Caco-2 (cell line): ENCODE data around the gene RIPK3. TPM values are rescaled to one million over a fixed set of nuclear protein-coding genes. Genes with fewer than 3 reads are reported as not detected.
"Not testable (repeated sequence)": the region's sequence is repeated elsewhere in the genome, so short reads cannot be mapped to it uniquely, and the experiment has no call there.

Source experiments
- BruUV-seq: library from RNA; stranded (reverse); fragments of 400-500 nt; replicated peaks from 2 replicates; lab custom pipeline; 2021; lab: Mats Ljungman, UMichigan
- CTCF ChIA-PET: fragments of 300-600 bp; sonication (Branson Sonifier 250); formaldehyde crosslinking; loops from one replicate; lab custom pipeline; 2022; ENCODE audit warnings: antibody characterized with exemption; lab: Charles Lee
- POLR2A ChIA-PET: fragments of 300-600 bp; sonication (Branson Sonifier 250); formaldehyde crosslinking; loops from one replicate; lab custom pipeline; 2022; ENCODE audit warnings: antibody characterized with exemption; lab: Charles Lee
- DNase-seq, 2 experiments: peaks; one replicate each; pipeline versions ENCODE4 v3.0.0 to v3.0.0-alpha.2; 2020 to 2022
- H3K27me3 ChIP-seq: replicated peaks from 2 replicates; pipeline ENCODE4 v1.6.0; 2011; ENCODE audit warnings: low read length; ENCODE audit not compliant: control insufficient read depth, insufficient read depth
- H3K36me3 ChIP-seq: 2 replicates; pipeline ENCODE4 v1.5.1; 2011; ENCODE audit warnings: low read length; ENCODE audit not compliant: control insufficient read depth, insufficient read depth
- H3K4me1 ChIP-seq: fragments of 250-450 bp; sonication (Bioruptor Pico); 2 replicates; pipeline ENCODE4 v1.5.1; 2020; ENCODE audit warnings: mild to moderate bottlenecking
- H3K4me3 ChIP-seq: 2 replicates; pipeline ENCODE4 v1.5.1; 2011; ENCODE audit warnings: low read depth, mild to moderate bottlenecking, control low read depth, low read length
- H3K9me3 ChIP-seq: fragments of 250-450 bp; sonication (Bioruptor Pico); 2 replicates; pipeline ENCODE4 v1.5.1; 2020; ENCODE audit warnings: mild to moderate bottlenecking, moderate library complexity
- H3K27ac Mint-ChIP-seq: one replicate; pipeline ENCODE4 v1.8.0; 2022; ENCODE audit warnings: mixed read lengths; ENCODE audit not compliant: unreplicated experiment
- H3K27me3 Mint-ChIP-seq: one replicate; pipeline ENCODE4 v1.8.0; 2022; ENCODE audit warnings: mixed read lengths; ENCODE audit not compliant: insufficient read depth, unreplicated experiment
- H3K36me3 Mint-ChIP-seq: one replicate; pipeline ENCODE4 v1.8.0; 2022; ENCODE audit warnings: mild to moderate bottlenecking, mixed read lengths; ENCODE audit not compliant: insufficient read depth, unreplicated experiment
- H3K4me1 Mint-ChIP-seq: one replicate; pipeline ENCODE4 v1.8.0; 2022; ENCODE audit warnings: low read depth, mixed read lengths; ENCODE audit not compliant: unreplicated experiment
- H3K4me3 Mint-ChIP-seq: one replicate; pipeline ENCODE4 v1.8.0; 2022; ENCODE audit warnings: mild to moderate bottlenecking, moderate library complexity, mixed read lengths; ENCODE audit not compliant: unreplicated experiment
- H3K9me3 Mint-ChIP-seq: one replicate; pipeline ENCODE4 v1.8.0; 2022; ENCODE audit warnings: mixed read lengths; ENCODE audit not compliant: unreplicated experiment
- intact Hi-C: fragments of 100-400 bp; cut with micrococcal nuclease; formaldehyde crosslinking; loops from one replicate; pipeline ENCODE4 v1.10.0; 2022; ENCODE audit not compliant: unreplicated experiment
- total RNA-seq: library from RNA; stranded (reverse); gene quantifications from 2 replicates; pipeline ENCODE4 v1.2.3, GENCODE V29; 2022
- TF ChIP-seq, protein P1 (sequence below), 2 experiments: fragments of 200-600 bp in 1 of 2; IDR thresholded peaks; 1 replicate in 1 of 2; 2 replicates in 1 of 2; pipeline versions ENCODE4 v1.5.1 to v1.8.0; 2011 to 2022; ENCODE audit warnings: antibody characterized with exemption in 1 of 2, control low read depth in 1 of 2, inconsistent platforms in 1 of 2, low read depth in 1 of 2, low read length in 1 of 2, mild to moderate bottlenecking in 1 of 2, moderate library complexity in 1 of 2; ENCODE audit not compliant: insufficient read depth in 1 of 2, severe bottlenecking in 1 of 2, unreplicated experiment in 1 of 2

The RIPK3 gene
- total RNA-seq, 1 experiment from 2014 or later: 1.5 TPM

DNA sequence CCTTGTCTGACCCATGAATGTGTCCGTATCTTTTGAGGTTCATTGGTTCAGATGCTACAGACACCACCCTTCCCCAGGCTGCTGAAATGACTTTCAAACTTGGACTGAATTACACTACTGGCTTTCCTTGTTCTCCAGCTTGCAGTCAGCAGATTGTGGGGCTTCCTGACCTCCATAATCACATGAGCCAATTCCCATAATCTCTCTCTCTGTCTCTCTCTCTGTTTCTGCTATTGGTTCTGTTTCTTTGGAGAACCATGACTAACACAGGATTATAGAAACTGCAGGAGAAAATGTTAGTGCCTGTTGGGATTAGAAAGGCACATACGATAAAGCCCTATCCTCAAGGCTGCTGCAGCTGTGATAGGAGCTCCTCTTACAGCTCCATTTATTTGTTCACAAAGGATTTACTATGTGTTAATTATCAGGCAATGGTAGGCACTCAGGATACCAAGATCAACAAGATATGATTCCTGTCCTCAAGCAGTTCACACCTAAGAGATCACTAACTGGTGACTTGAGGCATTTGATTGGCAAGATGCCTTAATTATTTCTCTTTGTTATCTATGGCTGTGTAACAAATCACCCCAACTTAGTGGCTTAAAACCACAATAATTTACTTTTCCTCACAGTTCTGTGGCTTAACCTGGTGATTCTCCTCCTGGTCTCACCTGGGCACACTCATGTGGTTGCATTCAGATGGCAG lies 48.8 kb upstream of the RIPK3 start:
- Mint-ChIP-seq H3K27me3 (no peaks in the 10 kb centered on the region), H3K4me1 (peaks cover 18% of the 10 kb centered on the region), H3K9me3 (no peaks in the 10 kb centered on the region), H3K4me3 (no peak overlapping the region), H3K36me3 (no peaks in the 10 kb centered on the region), H3K27ac (no peak overlapping the region)
- Histone ChIP-seq H3K36me3 (no peaks in the 10 kb centered on the region), H3K4me3 (no peak overlapping the region), H3K4me1 (peaks cover 5% of the 10 kb centered on the region), H3K9me3 (no peaks in the 10 kb centered on the region), H3K27me3 (no peaks in the 10 kb centered on the region)
- ChIA-PET POLR2A (no interaction called here), CTCF (no interaction called here)
- intact Hi-C loops: no loop called here
- no peak for DNase-seq
- TF ChIP-seq, protein P1, sequence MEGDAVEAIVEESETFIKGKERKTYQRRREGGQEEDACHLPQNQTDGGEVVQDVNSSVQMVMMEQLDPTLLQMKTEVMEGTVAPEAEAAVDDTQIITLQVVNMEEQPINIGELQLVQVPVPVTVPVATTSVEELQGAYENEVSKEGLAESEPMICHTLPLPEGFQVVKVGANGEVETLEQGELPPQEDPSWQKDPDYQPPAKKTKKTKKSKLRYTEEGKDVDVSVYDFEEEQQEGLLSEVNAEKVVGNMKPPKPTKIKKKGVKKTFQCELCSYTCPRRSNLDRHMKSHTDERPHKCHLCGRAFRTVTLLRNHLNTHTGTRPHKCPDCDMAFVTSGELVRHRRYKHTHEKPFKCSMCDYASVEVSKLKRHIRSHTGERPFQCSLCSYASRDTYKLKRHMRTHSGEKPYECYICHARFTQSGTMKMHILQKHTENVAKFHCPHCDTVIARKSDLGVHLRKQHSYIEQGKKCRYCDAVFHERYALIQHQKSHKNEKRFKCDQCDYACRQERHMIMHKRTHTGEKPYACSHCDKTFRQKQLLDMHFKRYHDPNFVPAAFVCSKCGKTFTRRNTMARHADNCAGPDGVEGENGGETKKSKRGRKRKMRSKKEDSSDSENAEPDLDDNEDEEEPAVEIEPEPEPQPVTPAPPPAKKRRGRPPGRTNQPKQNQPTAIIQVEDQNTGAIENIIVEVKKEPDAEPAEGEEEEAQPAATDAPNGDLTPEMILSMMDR (IDR thresholded peaks at IDR 0.05; ENCODE audit: insufficient read depth in 1 of 2, low read depth in 1 of 2, low read length in 1 of 2, severe bottlenecking in 1 of 2, unreplicated experiment in 1 of 2): no peak
- BruUV-seq: no TSS peak

DNA sequence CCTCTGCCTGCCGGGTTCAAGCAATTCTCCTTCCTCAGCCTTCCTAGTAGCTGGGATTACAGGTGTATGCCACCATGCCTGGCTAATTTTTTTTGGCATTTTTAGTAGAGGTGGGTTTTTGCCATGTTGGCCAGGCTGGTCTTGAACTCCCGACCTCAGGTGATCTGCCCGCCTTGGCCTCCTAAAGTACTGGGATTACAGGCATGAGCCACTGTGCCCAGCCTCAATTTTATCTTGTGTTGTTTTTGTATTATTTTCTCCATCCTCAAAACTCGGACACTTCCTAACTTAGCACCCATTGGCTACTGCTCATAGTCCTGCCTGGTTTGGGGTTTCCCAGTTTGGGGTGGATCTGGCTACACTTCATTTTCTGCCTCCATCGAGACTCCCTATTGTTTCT lies 47.8 kb upstream of the RIPK3 start:
- POLR2A ChIA-PET, H3K4me3 ChIP-seq, H3K4me1 ChIP-seq, H3K27me3 ChIP-seq, CTCF ChIA-PET, H3K36me3 Mint-ChIP-seq, H3K4me3 Mint-ChIP-seq, DNase-seq, H3K27ac Mint-ChIP-seq, BruUV-seq, H3K9me3 ChIP-seq, H3K9me3 Mint-ChIP-seq, intact Hi-C loops, H3K36me3 ChIP-seq, H3K27me3 Mint-ChIP-seq: not testable (repeated sequence)
- H3K4me1 Mint-ChIP-seq: peaks cover 16% of the 10 kb centered on the region

DNA sequence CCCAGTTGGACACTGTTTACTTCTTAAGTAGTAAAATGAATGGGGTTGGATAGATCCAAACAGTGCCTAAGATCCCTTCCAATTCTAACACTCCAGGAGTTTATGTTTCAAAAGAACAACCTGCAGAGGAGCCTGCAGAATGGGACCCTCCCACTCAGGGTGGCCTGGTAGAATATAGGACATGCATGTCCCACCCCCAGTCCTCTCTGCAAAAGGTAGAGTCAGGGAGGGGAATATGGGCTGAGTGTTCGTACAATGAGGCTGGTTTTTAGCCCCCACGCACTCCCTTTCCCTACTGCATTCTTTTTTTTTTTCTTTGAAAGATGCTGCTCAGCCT lies 47.2 kb upstream of the RIPK3 start:
- H3K27ac Mint-ChIP-seq: no peak overlapping the region
- no peak overlapping the region for H3K4me3 ChIP-seq
- H3K36me3 Mint-ChIP-seq: no peaks in the 10 kb centered on the region
- H3K4me3 Mint-ChIP-seq: no peak overlapping the region
- H3K4me1 ChIP-seq: no peaks in the 10 kb centered on the region; the same call in 1 of the 2 replicates
- no TSS peak for BruUV-seq
- CTCF ChIA-PET: interaction anchor here (0.6 kb wide), 1 partner anchor 22 kb away, joined by 3 read pairs; no protein-coding TSS in a partner anchor
- H3K9me3 ChIP-seq: no peaks in the 10 kb centered on the region
- H3K9me3 Mint-ChIP-seq: no peaks in the 10 kb centered on the region
- TF ChIP-seq, protein P1 (IDR thresholded peaks at IDR 0.05; ENCODE audit: insufficient read depth in 1 of 2, low read depth in 1 of 2, low read length in 1 of 2, severe bottlenecking in 1 of 2, unreplicated experiment in 1 of 2): no peak
- no peaks in the 10 kb centered on the region for H3K27me3 Mint-ChIP-seq
- no peaks in the 10 kb centered on the region for H3K36me3 ChIP-seq
- no peaks in the 10 kb centered on the region for H3K27me3 ChIP-seq
- POLR2A ChIA-PET: no interaction called here
- intact Hi-C loops: no loop called here
- no peak for DNase-seq
- H3K4me1 Mint-ChIP-seq: peaks cover 11% of the 10 kb centered on the region
